CD4-positive, alpha-beta T cell treated with Interleukin-4 for 1 hour (primary cell): ENCODE measurements around the gene TMEM273.
A peak's percentile ranks its signal among the peaks of the same experiment; 100 is the strongest.
"Not testable (repeated sequence)": the region's sequence is repeated elsewhere in the genome, so short reads cannot be mapped to it uniquely, and the experiment has no call there.

Experiments used
- DNase-seq, 2 donors: peaks; one replicate each; pipeline ENCODE4 v3.0.0-alpha.2; 2020 to 2022

The TMEM273 gene

GRCh38 chr10:49204119-49204518, 15.9 kb upstream of the TMEM273 start:
- DNase-seq, result no peak

GRCh38 chr10:49202266-49202665, 14.1 kb upstream of the TMEM273 start:
- DNase-seq, result no peak

GRCh38 chr10:49200854-49201253, 12.7 kb upstream of the TMEM273 start:
- no peak for DNase-seq

- no peak for DNase-seq
Measured at GRCh38 chr10:49197171-49197570, 9.0 kb upstream of the TMEM273 start.

GRCh38 chr10:49195864-49196263, 7.7 kb upstream of the TMEM273 start:
- not testable (repeated sequence) for DNase-seq

- peak in 1 of 2 donors; percentile 47 for DNase-seq
Measured at GRCh38 chr10:49194212-49194920, 6.2 kb upstream of the TMEM273 start.

- peak in 1 of 2 donors; percentile 38 for DNase-seq
Measured at GRCh38 chr10:49191349-49191748, 3.2 kb upstream of the TMEM273 start.

- DNase-seq, result no peak
Measured at GRCh38 chr10:49189422-49189821, 1.2 kb upstream of the TMEM273 start.

GRCh38 chr10:49187044-49187484, 1.1 kb downstream of the TMEM273 start:
- DNase-seq, result no peak

GRCh38 chr10:49186613-49187012, 1.6 kb downstream of the TMEM273 start:
- no peak for DNase-seq

GRCh38 chr10:49185213-49185612, 3.0 kb downstream of the TMEM273 start:
- DNase-seq, result no peak

- no peak for DNase-seq
Measured at GRCh38 chr10:49184642-49185111, 3.5 kb downstream of the TMEM273 start.

- DNase-seq, result peak; percentile 58 to 59
Measured at GRCh38 chr10:49183596-49184542, 4.3 kb downstream of the TMEM273 start.

- no peak for DNase-seq
Measured at GRCh38 chr10:49182776-49183175, 5.4 kb downstream of the TMEM273 start.

- DNase-seq, result peak in 1 of 2 donors; percentile 37
Measured at GRCh38 chr10:49180444-49180860, 7.7 kb downstream of the TMEM273 start.

GRCh38 chr10:49179699-49180443, 8.3 kb downstream of the TMEM273 start:
- no peak for DNase-seq

GRCh38 chr10:49178489-49179471, 9.4 kb downstream of the TMEM273 start:
- DNase-seq, result no peak

- DNase-seq, result peak; percentile 72 to 88
Measured at GRCh38 chr10:49177391-49178355, 10.5 kb downstream of the TMEM273 start.

GRCh38 chr10:49176310-49177268, 11.6 kb downstream of the TMEM273 start:
- DNase-seq, result no peak
